SK-N-MC (cell line): ENCODE data around the gene CTRB1.
"Not testable (repeated sequence)": the region's sequence is repeated elsewhere in the genome, so short reads cannot be mapped to it uniquely, and the experiment has no call there.

Source experiments
- DNase-seq: peaks from one replicate; pipeline ENCODE4 v3.0.0-alpha.2; 2011; ENCODE audit warnings: low read depth, low spot score
- H3K27ac ChIP-seq: fragments of 200-600 bp; sonication (generic); 2 replicates; pipeline ENCODE4 v1.5.1; 2016; ENCODE audit warnings: mixed run types
- H3K36me3 ChIP-seq: fragments of 200-600 bp; sonication (generic); 2 replicates; pipeline ENCODE4 v1.6.1; 2017; ENCODE audit warnings: antibody characterized with exemption, low read length, mixed read lengths; ENCODE audit not compliant: insufficient read depth
- H3K4me3 ChIP-seq: fragments of 200-600 bp; sonication (generic); 2 replicates; pipeline ENCODE4 v1.5.1; 2016
- H3K9ac ChIP-seq: fragments of 200-600 bp; sonication (generic); 2 replicates; pipeline ENCODE4 v1.8.0; 2017; ENCODE audit warnings: mixed run types, mixed read lengths; ENCODE audit not compliant: insufficient read length
- H3K9me3 ChIP-seq: fragments of 200-600 bp; sonication (generic); 2 replicates; pipeline ENCODE4 v1.6.1; 2017; ENCODE audit warnings: low read depth, mild to moderate bottlenecking, antibody characterized with exemption, low read length, moderate library complexity, mixed read lengths
- EZH2 ChIP-seq: fragments of 200-600 bp; sonication (generic); IDR thresholded peaks from one replicate; pipeline ENCODE4 v1.6.1; 2017; ENCODE audit warnings: antibody characterized with exemption
- FOXP2 ChIP-seq: optimal IDR thresholded peaks from 2 replicates; pipeline ENCODE3; 2011; ENCODE audit warnings: mild to moderate bottlenecking, moderate library complexity; ENCODE audit not compliant: insufficient read depth; ENCODE audit errors: extremely low read length, control extremely low read depth
- POLR2AphosphoS5 ChIP-seq: IDR thresholded peaks from 2 replicates; pipeline ENCODE4 v1.6.1; 2012; ENCODE audit warnings: mild to moderate bottlenecking, low read depth, low read length, borderline replicate concordance

CTRB1 gene

GRCh38 chr16:75222271-75222783, 3.5 kb downstream of the CTRB1 start:
- Histone ChIP-seq H3K9ac (no peak overlapping the region), H3K36me3 (no peaks in the 10 kb centered on the region), H3K9me3 (no peaks in the 10 kb centered on the region), H3K27ac (no peak overlapping the region), H3K4me3 (no peak overlapping the region)
- DNase-seq: no peak
- no peak for TF ChIP-seq POLR2AphosphoS5
- no peak for TF ChIP-seq FOXP2
- TF ChIP-seq EZH2: no peak

- H3K9ac ChIP-seq, H3K4me3 ChIP-seq, H3K27ac ChIP-seq, H3K36me3 ChIP-seq, H3K9me3 ChIP-seq, DNase-seq: not testable (repeated sequence)
Observed at GRCh38 chr16:75223129-75223528, 4.3 kb downstream of the CTRB1 start.

GRCh38 chr16:75224306-75225082, 5.7 kb downstream of the CTRB1 start:
- Histone ChIP-seq H3K4me3 (no peak overlapping the region), H3K36me3 (no peaks in the 10 kb centered on the region), H3K27ac (no peak overlapping the region), H3K9ac (no peak overlapping the region), H3K9me3 (no peaks in the 10 kb centered on the region)
- no peak for TF ChIP-seq FOXP2
- TF ChIP-seq POLR2AphosphoS5: no peak
- TF ChIP-seq EZH2: no peak
- no peak for DNase-seq

- TF ChIP-seq FOXP2: no peak
- no peak for TF ChIP-seq EZH2
- TF ChIP-seq POLR2AphosphoS5: no peak
- Histone ChIP-seq H3K9ac (no peak overlapping the region), H3K27ac (no peak overlapping the region), H3K36me3 (no peaks in the 10 kb centered on the region), H3K4me3 (no peak overlapping the region), H3K9me3 (no peaks in the 10 kb centered on the region)
- DNase-seq: no peak
Observed at GRCh38 chr16:75225092-75225491, 6.3 kb downstream of the CTRB1 start.

- no peaks in the 10 kb centered on the region for H3K9me3 ChIP-seq
- no peak overlapping the region for H3K9ac ChIP-seq
- H3K36me3 ChIP-seq: no peaks in the 10 kb centered on the region
- no peak overlapping the region for H3K4me3 ChIP-seq
- no peak for TF ChIP-seq EZH2
- TF ChIP-seq POLR2AphosphoS5: no peak
- no peak for TF ChIP-seq FOXP2
- H3K27ac ChIP-seq: no peak overlapping the region
- DNase-seq: no peak
Observed at GRCh38 chr16:75225678-75226515, 7.1 kb downstream of the CTRB1 start.

GRCh38 chr16:75226550-75227360, 8.0 kb downstream of the CTRB1 start:
- Histone ChIP-seq H3K9me3 (no peaks in the 10 kb centered on the region), H3K9ac (no peak overlapping the region), H3K36me3 (no peaks in the 10 kb centered on the region), H3K27ac (no peak overlapping the region), H3K4me3 (no peak overlapping the region)
- no peak for DNase-seq
- no peak for TF ChIP-seq FOXP2
- TF ChIP-seq POLR2AphosphoS5: no peak
- no peak for TF ChIP-seq EZH2

GRCh38 chr16:75227361-75228142, 8.8 kb downstream of the CTRB1 start:
- Histone ChIP-seq H3K27ac (no peak overlapping the region), H3K36me3 (no peaks in the 10 kb centered on the region), H3K9ac (no peak overlapping the region), H3K4me3 (no peak overlapping the region), H3K9me3 (no peaks in the 10 kb centered on the region)
- TF ChIP-seq FOXP2 (no peak), EZH2 (no peak), POLR2AphosphoS5 (no peak)
- DNase-seq: no peak
